Gastrocnemius medialis (tissue), 4 donors: ENCODE data around the gene ZNF592. TPM values are rescaled to one million over a fixed set of nuclear protein-coding genes. Genes with fewer than 3 reads are reported as not detected.
A peak's percentile ranks its signal among the peaks of the same experiment; 100 is the strongest.
"Not testable (repeated sequence)": the region's sequence is repeated elsewhere in the genome, so short reads cannot be mapped to it uniquely, and the experiment has no call there.

Experiments used
- ATAC-seq, 2 donors: fragments of 150-250 bp; one replicate each; pipeline ENCODE4 v1.9.1; 2016
- DNase-seq, 2 donors: peaks; one replicate each; pipeline ENCODE4 v3.0.0-alpha.2; 2019
- H3K27ac ChIP-seq, 4 donors: fragments of 200-600 bp; sonication (generic); 1 replicate in 1 of 4; 2 replicates in 3 of 4; pipeline ENCODE4 v1.5.1; 2016 to 2018; ENCODE audit warnings: mild to moderate bottlenecking in 2 of 4, moderate library complexity in 1 of 4
- H3K27me3 ChIP-seq, 3 donors: fragments of 200-600 bp; sonication (generic) in 2 of 3; 1 replicate in 1 of 3; 2 replicates in 2 of 3; pipeline versions ENCODE4 v1.5.1 to v1.6.0; 2016 to 2019; ENCODE audit warnings: mild to moderate bottlenecking in 1 of 3, moderate library complexity in 1 of 3
- H3K36me3 ChIP-seq, 2 donors: fragments of 200-600 bp; sonication (generic) in 1 of 2; one replicate each; pipeline ENCODE4 v1.5.1; 2017 to 2018
- H3K4me1 ChIP-seq, 2 donors: fragments of 200-600 bp; sonication (generic) in 1 of 2; one replicate each; pipeline ENCODE4 v1.5.1; 2016 to 2017; ENCODE audit warnings: mild to moderate bottlenecking in 2 of 2
- H3K4me3 ChIP-seq, 4 donors: fragments of 200-600 bp; sonication (generic) in 3 of 4; 1 replicate in 1 of 4; 2 replicates in 3 of 4; pipeline ENCODE4 v1.5.1; 2016 to 2019; ENCODE audit warnings: mild to moderate bottlenecking in 2 of 4
- H3K9me3 ChIP-seq, 3 donors: fragments of 200-600 bp; sonication (generic) in 2 of 3; 1 replicate in 1 of 3; 2 replicates in 2 of 3; pipeline ENCODE4 v1.5.1; 2016 to 2019
- CTCF ChIP-seq, 5 experiments: fragments of 450-650 bp in 3 of 5; fragments of 200-600 bp in 2 of 5; sonication (generic) in 2 of 5; IDR thresholded peaks in 4 of 5; conservative IDR thresholded peaks in 1 of 5; 1 replicate in 4 of 5; 2 replicates in 1 of 5; pipeline ENCODE4 v1.5.1; 2016 to 2019; ENCODE audit warnings: antibody characterized with exemption in 5 of 5, mild to moderate bottlenecking in 3 of 5, moderate library complexity in 3 of 5
- POLR2A ChIP-seq, 2 donors: fragments of 450-650 bp; IDR thresholded peaks; one replicate each; pipeline ENCODE4 v1.6.1; 2017; ENCODE audit warnings: antibody characterized with exemption in 2 of 2, mild to moderate bottlenecking in 2 of 2, moderate library complexity in 2 of 2
- in situ Hi-C, 4 donors: fragments of 200-750 bp; cut with MboI; loops; one replicate each; pipeline versions ENCODE4 v1.15.0 to v1.8.0; 2017; ENCODE audit warnings: low sequenced_read_pairs in 4 of 4
- intact Hi-C: fragments of 100-400 bp; cut with DNase I; formaldehyde crosslinking; loops from one replicate; pipeline ENCODE4 v1.15.1; 2023; ENCODE audit warnings: low total_unique reads
- total RNA-seq, 4 donors: library from RNA; depleted of rRNA; stranded (reverse); fragments of >200 nt; gene quantifications; one replicate each; pipeline versions ENCODE4 v1.1.0 to v1.2.3, GENCODE V29; 2016

ZNF592 gene
- total RNA-seq, 4 donors from 2014 or later = 30.0 to 49.2 (median 33.8) TPM

DNA sequence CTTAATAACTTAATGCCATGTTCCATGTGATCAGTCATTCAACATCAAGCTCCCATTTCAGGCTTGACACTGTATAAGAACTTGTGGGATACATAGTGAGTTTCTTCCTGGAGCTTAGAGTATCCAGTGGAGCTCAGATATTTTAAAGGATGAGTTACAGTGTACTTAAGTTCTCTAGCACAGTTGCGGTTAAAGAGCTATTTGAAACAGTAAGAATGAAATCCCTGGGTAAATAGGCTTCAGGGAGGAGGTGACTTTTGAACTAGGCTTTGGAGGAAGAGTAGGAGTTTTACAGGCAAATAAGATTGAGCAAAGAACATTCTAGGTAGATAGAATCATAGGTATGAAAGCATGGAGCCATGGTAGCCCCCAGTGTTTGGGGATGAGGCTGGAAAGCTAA is 3.8 kb downstream of the ZNF592 start:
- H3K27ac ChIP-seq = peak overlapping the region; percentile 95 to 100 (median 99)
- in situ Hi-C loops (loop anchor here in 1 of 4 donors (10.0 kb wide), 1 partner anchor 63 kb away; the partner anchor contains the start of gene ALPK3), intact Hi-C loops (no loop called here)
- ATAC-seq (no peak), DNase-seq (no peak)
- H3K36me3 ChIP-seq = no peaks in the 10 kb centered on the region
- peak overlapping the region in 3 of 4 donors; percentile 7 to 36 (median 28) for H3K4me3 ChIP-seq
- no peak for TF ChIP-seq CTCF (IDR thresholded peaks at IDR 0.05 in 4 of 5, conservative IDR thresholded peaks at IDR 0.05 in 1 of 5)
- no peak for TF ChIP-seq POLR2A (IDR thresholded peaks at IDR 0.05)
- peaks cover 66 to 77% of the 10 kb centered on the region in 2 donors for H3K4me1 ChIP-seq
- no peaks in the 10 kb centered on the region for H3K9me3 ChIP-seq
- no peaks in the 10 kb centered on the region for H3K27me3 ChIP-seq

GRCh38 chr15:84752700-84753099 is 4.3 kb downstream of the ZNF592 start:
- ATAC-seq (peak; percentile 61 to 63), DNase-seq (peak; percentile 23 to 63)
- intact Hi-C loops = no loop called here
- in situ Hi-C loops = loop anchor here in 1 of 4 donors (10.0 kb wide), 1 partner anchor 62 kb away; the partner anchor contains the start of gene ALPK3
- TF ChIP-seq POLR2A (IDR thresholded peaks at IDR 0.05) (peak; percentile 18 to 45), CTCF (IDR thresholded peaks at IDR 0.05 in 4 of 5, conservative IDR thresholded peaks at IDR 0.05 in 1 of 5) (no peak)
- peak overlapping the region in 3 of 4 donors; percentile 7 to 36 (median 28) for H3K4me3 ChIP-seq
- H3K27me3 ChIP-seq = no peaks in the 10 kb centered on the region
- no peaks in the 10 kb centered on the region for H3K9me3 ChIP-seq
- peak overlapping the region; percentile 95 to 100 (median 99) for H3K27ac ChIP-seq
- no peaks in the 10 kb centered on the region for H3K36me3 ChIP-seq
- H3K4me1 ChIP-seq = peaks cover 64 to 73% of the 10 kb centered on the region in 2 donors

DNA sequence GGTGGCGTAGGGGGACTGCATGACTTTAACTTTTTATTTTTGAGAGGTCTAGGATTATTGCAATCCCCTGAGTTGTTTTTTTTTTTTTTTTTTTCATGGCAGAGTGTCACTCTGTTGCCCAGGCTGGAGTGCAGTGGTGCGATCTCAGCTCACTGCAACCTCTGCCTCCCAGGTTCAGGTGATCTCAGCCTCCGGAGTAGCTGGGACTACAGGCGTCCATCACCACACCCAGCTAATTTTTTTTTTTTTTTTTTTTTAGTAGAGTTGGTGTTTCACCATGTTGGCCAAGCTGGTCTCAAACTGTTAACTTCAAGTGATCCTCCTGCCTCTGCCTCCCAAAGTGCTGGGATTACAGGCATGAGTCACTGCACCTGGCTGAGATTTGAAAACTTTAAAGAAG is 6.5 kb downstream of the ZNF592 start:
- intact Hi-C loops, ATAC-seq, H3K36me3 ChIP-seq, H3K27me3 ChIP-seq, H3K4me3 ChIP-seq, DNase-seq, H3K9me3 ChIP-seq: not testable (repeated sequence)
- in situ Hi-C loops = loop anchor here in 1 of 4 donors (10.0 kb wide), 1 partner anchor 60 kb away; the partner anchor contains the start of gene ALPK3
- H3K4me1 ChIP-seq = peaks cover 74 to 89% of the 10 kb centered on the region in 2 donors
- peak overlapping the region in 3 of 4 donors; percentile 95 to 100 (median 100) for H3K27ac ChIP-seq

DNA sequence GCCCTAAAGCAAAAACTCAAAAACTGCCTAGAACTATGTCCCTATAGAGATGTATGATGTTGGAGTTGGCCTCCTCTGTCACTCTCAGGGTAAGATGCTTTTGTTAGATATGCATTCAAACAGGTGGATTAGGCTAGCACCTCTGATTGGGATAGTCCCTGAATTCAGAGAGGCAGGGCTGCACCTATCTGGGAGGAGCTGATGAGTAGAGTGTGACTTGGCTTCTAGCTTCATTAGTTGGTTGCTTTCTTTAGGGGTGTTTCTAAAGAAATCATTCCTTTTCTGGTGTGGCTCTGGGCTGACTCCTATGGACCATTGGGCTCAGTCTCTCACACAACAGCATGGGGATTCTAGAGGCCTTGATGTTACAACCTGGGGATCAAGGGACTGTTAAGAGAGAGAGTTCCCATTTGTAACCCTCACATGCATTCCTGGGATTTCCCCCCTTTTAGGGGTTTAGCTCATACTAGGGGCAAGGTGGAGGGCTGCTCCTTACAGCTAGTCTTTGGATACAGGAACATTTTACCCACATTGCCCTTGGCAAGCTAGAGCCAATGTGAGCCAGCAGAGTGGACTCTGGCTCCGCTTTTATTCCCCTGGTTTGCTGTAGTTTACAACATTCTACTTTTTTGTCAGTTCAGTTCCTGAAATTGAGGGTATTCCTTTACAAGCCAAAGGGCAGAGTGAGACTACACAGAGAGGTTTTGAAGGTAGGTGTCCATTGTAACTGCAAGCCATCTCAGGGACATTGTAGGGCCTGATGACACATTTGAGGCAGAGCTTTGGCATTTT is 7.5 kb downstream of the ZNF592 start:
- Histone ChIP-seq H3K4me1 (peaks cover 74 to 89% of the 10 kb centered on the region in 2 donors), H3K36me3 (no peaks in the 10 kb centered on the region), H3K4me3 (no peak overlapping the region), H3K9me3 (no peaks in the 10 kb centered on the region), H3K27ac (peak overlapping the region in 3 of 4 donors; percentile 30 to 43 (median 35)), H3K27me3 (no peaks in the 10 kb centered on the region)
- no peak for DNase-seq
- intact Hi-C loops = no loop called here
- in situ Hi-C loops = loop anchor here in 1 of 4 donors (10.0 kb wide), 1 partner anchor 59 kb away; the partner anchor contains the start of gene ALPK3
- no peak for ATAC-seq
- no peak for TF ChIP-seq POLR2A (IDR thresholded peaks at IDR 0.05)
- no peak for TF ChIP-seq CTCF (IDR thresholded peaks at IDR 0.05 in 4 of 5, conservative IDR thresholded peaks at IDR 0.05 in 1 of 5)

DNA sequence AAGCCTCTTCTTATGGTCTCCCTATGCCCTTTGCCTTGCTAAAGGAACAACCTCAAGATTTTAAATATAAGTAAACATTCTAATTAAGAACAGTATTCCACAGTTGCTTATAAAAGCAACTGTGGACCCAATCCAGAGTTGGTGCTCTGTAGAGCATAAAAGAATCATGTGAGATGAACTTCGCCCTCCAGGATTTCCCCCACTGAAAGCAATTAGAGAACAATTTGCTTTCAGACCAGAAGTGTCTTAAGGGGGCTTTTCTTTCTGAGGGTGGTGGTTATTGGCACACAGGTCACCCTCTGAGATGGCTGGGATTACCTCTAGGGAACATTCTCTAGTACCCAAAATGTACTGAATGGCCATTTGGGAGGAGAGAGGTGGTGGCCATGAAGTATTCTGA is 10.6 kb downstream of the ZNF592 start:
- no peak for DNase-seq
- Histone ChIP-seq H3K27ac (peak overlapping the region in 2 of 4 donors; percentile 7 to 29), H3K4me1 (peaks cover 75 to 90% of the 10 kb centered on the region in 2 donors), H3K27me3 (no peaks in the 10 kb centered on the region), H3K4me3 (no peak overlapping the region), H3K9me3 (no peaks in the 10 kb centered on the region), H3K36me3 (no peaks in the 10 kb centered on the region)
- intact Hi-C loops (no loop called here), in situ Hi-C loops (loop anchor here in 1 of 4 donors (10.0 kb wide), 1 partner anchor 56 kb away; the partner anchor contains the start of gene ALPK3)
- ATAC-seq = no peak
- TF ChIP-seq CTCF (IDR thresholded peaks at IDR 0.05 in 4 of 5, conservative IDR thresholded peaks at IDR 0.05 in 1 of 5) = no peak
- TF ChIP-seq POLR2A (IDR thresholded peaks at IDR 0.05) = no peak
